GM12801 (cell line): ENCODE measurements around the gene VMP1.

Experiments used
- CTCF ChIP-seq: IDR thresholded peaks from one replicate; pipeline ENCODE4 v1.5.1; 2011; ENCODE audit warnings: control low read depth; ENCODE audit not compliant: insufficient read length; ENCODE audit errors: extremely low read depth

VMP1 gene

GRCh38 chr17:59830007-59830630 is 122.7 kb downstream of the VMP1 start:
- TF ChIP-seq CTCF: no peak

GRCh38 chr17:59830846-59831486 is 123.5 kb downstream of the VMP1 start:
- TF ChIP-seq CTCF: no peak

GRCh38 chr17:59832883-59833379 is 125.5 kb downstream of the VMP1 start:
- TF ChIP-seq CTCF: no peak

- no peak for TF ChIP-seq CTCF
Measured at GRCh38 chr17:59837308-59838051, 130.0 kb downstream of the VMP1 start.

- no peak for TF ChIP-seq CTCF
Measured at GRCh38 chr17:59838052-59838916, 130.8 kb downstream of the VMP1 start.

- no peak for TF ChIP-seq CTCF
Measured at GRCh38 chr17:59839651-59840328, 132.3 kb downstream of the VMP1 start.
